NCI-H510A treated with DMSO at 0.1 percent for 48 hours (cell line): Measurements from ENCODE around the gene ARHGAP22.

Experiments used
- DNase-seq: peaks from one replicate; lab custom pipeline; 2025; lab: John Stamatoyannopoulos, UW

The ARHGAP22 gene

DNA sequence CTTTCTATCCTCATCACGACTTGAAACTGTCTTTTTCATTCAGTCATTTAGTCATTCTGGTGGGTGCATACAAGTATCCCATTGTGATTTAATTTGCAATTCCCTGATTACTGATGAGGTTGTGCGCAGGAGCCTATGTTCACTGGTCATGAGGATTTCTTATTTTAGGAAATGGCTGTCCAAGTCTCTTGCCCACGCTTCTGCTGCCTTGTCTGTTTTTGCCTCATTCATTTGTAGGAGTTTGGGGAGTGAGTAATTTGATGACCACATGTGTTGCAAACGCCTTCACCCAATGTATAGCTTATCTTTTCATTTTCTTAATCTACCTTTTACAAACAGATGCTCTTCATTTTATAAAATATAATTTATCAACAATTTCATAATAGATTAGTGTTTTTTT lies 127.3 kb downstream of the ARHGAP22 start:
- no peak for DNase-seq

DNA sequence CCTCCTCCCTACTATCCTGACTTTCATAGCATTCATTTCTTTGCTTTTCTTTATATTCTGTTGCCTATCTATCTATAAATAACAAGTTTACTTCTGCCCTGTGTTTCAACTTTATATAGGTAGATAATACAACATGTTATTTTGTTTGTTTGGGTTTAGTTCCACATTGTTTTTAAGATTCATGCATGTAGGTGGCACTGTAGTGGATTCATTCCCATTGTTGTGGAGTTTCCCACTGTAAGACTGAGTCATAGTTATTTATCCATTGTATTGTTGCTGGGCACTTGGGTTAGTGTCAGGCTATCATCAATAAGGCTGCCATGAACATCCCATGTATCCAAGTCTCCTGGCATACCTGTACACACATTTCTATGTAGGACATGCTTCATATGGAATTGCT lies 127.7 kb downstream of the ARHGAP22 start:
- DNase-seq: no peak

DNA sequence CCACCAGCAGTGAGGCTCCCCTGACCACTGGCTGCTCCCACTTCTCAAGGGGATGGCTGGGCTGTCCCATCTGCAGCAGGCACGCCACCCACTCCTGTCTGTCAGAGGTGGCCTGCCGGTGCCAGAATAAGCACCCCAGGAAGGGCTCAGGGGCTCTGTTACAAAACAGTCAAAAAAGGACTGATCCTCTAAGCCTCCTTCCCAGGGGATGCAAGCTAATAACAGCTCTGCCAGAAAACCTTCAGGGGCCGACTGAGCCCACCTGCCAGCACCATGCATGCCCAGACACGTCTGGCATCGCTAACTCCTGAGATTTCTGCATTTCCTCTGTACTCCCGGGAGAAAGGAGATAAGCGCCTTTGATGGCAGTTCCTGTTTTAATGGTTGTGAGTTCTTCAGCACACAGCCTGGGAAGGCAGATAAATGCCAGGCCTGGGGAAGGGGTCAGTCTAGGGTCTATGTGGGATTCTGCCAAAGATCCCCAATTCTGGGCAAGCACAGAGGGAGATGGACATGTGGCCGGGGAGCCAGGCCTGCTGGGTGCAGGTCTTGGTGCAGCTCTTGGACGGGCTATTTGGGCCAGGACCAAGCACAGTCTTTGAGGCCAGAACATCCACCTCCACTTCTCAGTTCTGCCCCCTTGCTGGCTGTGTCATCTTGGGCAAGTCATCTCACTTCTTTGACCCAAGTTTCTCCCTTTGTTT lies 128.4 kb downstream of the ARHGAP22 start:
- DNase-seq: no peak

DNA sequence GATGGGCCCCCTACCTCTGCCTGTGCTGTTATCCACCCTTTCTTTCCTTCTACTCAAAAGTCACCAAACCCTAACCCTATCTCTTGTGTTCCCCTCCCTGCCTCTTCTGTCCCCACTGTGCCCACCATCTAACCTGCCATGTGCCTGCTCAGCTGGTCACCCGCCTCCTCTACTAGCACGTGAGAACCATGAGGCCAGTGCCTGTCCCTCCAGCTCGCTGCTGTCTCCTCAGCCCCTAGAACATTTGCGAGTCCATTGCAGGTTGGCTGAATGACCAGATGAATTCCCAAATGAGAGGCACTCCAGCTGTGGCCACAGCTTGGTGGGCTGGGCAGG lies 129.0 kb downstream of the ARHGAP22 start:
- no peak for DNase-seq

DNA sequence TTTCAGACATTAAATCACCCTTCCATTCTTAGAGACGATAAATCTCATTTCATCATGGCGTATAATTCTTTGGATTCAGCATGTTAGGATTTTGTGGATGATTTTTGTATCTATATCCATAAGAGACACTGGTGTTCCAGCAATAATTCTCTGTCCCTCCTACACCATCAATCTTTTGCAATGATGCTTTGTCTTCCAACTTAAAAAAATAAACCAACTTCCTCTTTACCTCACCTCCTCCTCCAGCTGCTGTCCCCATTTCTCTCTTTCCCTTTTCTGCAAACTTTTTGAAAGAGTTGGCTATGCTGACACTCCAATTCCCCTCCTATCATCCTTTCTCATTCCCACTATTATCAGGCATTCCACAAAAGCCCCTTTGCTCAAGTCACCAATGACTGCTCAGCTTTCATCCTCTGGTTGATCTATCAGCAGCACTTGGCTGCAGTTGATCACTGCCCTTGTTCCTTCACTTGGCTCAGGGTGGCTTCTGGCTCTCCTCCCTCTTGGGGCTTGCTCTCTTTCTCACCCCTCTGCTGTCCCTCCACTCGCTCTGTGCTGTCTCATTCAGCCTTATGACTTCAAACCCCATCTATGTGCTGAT lies 130.0 kb downstream of the ARHGAP22 start:
- DNase-seq: no peak

DNA sequence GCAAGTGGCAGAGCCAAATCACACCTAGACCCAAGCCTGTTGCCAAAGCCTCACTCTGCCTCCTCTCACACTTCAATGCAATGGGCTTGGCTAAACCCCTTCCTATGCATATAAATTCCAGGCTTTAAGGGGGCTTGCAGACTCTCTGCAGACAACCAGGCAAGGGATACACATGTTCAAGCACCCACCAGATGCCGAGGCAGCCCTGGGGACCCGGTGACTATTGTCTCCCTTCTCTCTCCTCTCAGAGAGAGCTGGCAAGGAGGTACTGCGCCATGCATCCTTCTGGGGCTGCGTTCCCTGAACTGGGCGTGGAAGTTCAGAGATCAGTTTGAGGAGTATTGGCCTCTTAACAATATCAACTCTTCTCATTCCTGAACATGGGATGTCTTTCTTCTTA lies 131.2 kb downstream of the ARHGAP22 start:
- DNase-seq: no peak

DNA sequence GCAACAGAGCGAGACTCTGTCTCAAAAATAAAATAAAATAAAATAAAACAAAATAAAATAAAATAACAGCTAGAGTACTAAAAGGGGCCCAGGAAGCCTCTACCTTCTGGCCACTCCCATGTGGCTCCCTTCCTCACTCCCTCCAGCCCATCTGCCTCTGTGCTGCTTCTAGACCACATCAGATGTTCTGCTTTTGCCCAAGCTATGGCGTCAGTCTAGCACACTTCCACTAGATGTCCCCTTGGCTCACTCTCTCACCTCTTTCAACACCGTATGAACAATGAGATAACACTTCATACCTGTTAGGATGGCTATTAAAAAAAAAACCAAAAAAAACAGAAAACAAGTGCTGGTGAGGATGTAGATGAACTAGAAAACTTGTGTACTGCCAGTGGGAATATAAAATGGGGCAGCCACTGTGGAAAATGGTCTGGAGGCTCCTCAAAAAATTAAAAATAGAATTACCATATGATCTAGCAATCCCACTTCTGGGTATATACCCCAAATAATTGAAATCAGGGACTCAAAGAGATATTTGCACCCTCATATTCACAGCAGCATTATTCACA lies 132.3 kb downstream of the ARHGAP22 start:
- no peak for DNase-seq

DNA sequence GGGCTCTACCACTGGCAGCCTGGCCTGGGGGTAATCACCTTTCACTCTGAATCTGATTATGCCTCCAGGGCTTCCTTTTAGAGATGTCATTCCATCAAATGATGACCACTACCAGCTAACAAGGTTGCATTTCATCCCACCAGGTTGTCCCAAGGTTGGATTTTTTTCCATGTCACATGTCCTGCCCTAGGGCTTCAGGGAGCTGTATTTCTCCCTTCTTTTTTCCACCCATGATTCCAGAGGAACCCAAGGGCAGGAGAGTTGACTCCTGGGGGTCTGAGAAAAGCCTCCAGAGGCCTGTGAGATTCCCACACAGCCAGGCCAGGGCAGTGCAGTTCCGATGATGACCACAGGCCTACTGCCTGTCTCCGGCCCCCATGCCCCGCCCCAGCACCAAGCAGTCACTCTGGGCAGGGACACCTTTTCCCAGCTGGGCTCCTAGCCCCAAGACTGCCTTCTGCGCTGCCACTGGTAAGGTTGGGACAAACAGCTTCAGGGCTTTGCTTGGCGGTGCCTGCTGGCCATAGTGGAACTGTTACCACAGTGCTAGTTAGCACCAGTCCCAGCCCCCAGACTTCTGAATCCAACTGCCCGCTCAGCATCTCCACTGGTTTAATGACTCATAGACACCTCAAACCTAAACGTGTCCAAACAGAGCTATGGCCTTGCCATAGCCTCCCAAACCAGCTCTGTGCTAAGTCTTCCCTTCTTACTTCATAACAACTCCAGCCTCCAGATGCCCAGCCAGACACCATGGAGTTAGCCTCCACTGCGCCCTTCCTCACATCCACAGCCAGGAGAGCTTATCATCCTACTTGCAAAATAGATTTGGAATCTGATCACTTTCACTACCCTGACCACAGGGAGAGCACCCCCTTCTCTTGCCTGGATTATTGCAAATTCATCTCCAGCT lies 133.7 kb downstream of the ARHGAP22 start:
- DNase-seq: no peak

DNA sequence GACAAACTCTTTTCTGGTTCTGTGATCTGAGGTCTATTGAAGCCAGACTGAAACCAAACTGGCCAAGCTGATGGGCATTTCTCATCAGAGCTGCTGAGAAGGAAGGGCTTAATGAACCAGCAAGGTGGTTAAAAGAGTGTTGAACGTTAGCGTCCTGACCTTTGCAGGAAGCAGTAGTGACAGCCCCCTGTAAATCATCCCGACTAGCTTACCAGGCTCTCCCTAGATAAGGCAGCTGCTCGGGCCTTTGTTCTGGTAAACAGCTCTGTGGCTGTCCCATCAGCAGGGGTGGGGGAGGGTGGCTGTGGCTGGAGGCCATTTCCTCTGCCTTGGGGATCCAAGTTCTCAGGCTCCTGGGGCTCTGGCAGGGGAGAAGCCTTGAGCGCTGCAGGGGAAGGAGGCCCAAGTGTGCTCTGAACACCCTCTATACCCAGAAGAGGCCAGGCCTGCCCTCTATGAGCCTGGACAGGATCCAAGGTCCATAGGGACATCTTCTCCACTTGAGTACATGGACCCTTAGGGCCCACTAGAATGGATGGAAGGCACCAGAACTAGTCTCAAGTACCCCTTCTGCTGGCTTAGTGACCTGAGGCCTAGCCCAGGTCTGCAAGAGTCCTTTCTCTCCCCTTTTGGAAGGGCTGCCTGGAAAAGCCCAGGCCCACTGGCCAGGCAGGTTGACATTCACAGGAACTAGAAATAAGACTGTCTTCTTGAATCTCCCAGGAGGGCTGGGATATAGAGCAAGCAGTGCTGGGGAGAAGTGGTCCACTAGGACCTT lies 134.6 kb downstream of the ARHGAP22 start:
- DNase-seq: no peak

DNA sequence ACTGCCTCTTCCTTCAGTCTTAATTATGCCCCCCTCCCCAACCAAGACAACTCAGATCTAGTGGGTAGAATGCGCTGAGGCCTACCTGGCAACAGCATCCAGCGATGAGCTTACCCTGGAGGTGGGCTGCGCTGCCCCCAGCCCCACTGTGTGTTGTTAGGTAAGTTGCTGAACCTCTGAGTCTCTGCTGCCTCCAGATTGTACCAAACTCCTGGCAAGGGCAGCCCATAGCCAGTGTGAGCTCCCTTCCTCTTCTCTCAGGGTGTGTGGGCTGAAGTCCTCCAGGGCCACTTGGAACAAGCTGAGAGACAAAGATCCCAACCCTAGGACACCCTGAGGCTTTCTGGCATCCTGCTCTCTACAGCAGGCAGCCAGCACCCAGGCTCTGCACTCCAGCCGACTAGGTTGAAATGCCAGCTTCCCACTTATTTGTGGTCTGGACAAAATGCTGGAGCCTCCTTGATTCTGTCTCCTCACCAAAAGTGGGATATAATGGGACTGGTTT lies 135.3 kb downstream of the ARHGAP22 start:
- DNase-seq: no peak

DNA sequence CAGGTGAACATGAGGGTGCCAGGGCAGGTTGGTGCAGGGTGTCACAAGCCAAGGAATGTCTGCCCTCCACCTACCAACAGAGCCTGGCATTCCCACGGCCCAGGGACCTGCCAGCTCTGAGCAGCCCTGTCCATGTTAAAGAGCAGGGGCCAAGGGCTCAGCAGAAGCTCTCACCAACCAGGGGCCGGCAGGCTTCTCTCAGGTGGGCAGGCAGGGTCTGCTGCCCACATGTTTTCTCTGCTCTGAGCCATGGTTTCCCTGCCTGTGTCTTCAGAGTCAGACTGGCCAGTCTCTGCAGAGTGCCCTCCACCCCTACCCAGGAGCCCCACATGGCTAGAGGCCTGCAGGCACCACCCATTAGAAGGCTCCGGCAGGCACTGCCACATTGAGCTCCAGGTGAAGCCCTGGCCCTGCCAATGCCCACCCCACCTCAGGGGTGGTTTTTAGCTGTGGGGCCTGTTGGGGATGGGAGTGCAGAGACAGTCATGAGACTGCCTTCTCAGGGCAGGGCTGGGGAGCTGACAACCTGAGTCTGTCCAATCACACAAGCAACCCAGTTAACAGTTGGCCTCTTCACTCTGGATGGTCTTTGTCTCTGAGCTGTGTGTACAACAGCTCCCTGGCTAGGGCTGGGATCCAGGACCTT lies 135.9 kb downstream of the ARHGAP22 start:
- DNase-seq: no peak

DNA sequence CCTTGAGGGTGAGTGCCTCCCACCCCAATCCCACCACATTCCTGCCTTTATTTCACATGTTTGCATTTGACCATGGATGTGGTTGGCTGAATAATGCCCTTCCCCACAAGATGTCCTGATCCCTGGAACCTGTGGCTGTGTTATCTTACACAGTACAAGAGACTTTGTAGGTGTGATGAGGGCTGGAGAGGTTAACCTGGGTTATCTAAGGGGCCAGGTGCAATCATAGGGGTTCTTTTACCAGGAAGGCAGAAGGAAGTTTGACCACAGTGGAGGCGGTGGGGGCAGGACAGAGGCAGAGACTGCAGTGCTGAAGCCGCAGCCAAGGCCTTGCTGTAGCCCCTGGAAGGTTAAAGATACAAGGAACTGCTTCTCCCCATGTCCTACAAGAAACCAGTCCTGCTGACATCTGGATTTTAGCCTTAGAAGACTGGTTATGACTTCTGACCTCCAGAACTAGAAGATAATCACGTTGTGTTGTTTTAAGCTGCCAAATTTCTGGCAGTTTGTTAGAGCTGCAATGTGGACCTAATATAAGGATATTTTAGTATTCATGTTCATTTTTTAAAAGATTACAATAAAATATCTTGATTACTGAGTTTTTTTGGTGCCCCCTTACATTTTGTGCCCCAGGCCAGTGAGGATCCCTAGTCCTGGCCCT lies 136.6 kb downstream of the ARHGAP22 start:
- DNase-seq: no peak

DNA sequence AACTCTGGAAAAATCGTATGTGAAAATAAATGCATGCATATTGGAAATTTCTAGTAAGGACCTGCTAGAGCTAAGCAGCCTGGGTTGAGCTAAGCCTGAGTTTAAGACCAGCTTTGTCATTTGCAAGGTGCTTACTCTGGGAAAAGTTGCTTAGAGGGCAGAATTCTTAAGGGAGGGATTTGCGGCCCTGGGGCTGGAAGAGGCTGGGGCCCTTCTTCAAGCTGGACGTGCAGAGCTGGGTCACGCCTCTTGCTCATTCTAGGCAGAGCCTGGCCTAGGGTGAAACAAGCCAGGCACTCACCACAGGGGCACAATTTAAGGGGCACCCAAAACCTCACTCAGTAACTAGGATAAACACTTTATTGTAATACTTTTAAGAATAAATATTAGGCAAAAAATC lies 137.2 kb downstream of the ARHGAP22 start:
- DNase-seq: no peak

DNA sequence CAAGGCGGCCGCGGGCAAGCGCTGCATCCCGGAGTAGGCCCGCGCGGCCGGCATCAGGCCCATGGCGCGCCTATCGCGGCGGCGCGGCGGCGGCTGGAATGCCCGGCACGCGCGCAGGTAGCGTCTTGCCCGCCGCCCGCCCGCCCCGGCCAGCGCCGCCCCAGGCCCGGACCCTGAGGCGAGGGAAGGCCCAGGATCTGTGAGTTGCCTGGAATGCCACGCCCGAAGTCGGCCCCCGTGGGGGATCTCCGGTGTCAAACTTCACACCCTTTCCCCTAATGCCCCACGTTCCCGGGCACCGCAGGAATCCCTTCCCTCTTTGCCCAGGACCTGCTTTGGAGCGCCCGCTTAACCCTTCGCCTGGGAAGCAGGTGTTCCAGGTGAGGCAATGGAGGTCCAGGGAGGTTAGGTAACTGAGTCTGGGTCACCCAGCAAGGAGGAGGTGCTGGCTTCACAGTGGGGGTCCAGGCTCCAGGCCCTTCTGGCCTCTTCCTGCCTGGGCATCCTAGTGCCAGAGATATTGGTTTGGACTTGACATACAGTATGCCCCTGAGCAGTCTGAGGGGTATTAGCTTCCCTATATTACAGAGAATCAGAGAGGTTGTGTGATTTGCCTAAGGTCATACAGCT lies 138.1 kb downstream of the ARHGAP22 start:
- DNase-seq: no peak

DNA sequence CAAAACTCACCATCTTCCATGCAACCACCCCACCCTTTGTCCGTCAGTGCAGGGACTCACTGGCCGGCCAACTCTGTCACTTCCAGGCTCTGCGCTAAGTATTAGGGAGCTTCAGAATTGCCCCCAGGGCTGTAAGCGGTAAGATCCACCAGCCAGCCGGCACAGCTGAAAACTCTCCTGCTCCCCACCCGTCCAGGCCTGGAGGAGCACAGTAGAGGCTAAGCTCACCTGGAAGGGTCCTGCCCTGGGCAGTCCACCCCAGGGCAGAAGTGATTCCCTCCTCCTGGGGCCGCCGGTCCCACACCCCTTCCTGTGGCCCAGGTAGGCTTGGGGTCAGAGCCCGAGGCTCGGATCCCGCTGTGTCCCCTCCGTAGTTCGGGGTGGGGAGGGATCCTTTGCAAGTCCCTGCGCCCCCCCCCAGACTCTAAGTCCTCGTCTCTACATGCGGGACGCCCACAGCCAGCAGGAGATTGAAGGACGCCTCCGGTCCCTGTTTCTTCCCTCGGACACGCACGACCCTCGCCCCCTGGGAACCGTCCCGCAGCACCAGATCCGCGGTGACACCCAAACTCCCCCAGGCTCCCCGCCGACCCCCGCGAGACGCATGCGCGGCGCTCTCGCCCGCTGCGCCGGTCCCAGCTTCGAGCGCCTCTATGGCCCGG lies 138.9 kb downstream of the ARHGAP22 start:
- no peak for DNase-seq

DNA sequence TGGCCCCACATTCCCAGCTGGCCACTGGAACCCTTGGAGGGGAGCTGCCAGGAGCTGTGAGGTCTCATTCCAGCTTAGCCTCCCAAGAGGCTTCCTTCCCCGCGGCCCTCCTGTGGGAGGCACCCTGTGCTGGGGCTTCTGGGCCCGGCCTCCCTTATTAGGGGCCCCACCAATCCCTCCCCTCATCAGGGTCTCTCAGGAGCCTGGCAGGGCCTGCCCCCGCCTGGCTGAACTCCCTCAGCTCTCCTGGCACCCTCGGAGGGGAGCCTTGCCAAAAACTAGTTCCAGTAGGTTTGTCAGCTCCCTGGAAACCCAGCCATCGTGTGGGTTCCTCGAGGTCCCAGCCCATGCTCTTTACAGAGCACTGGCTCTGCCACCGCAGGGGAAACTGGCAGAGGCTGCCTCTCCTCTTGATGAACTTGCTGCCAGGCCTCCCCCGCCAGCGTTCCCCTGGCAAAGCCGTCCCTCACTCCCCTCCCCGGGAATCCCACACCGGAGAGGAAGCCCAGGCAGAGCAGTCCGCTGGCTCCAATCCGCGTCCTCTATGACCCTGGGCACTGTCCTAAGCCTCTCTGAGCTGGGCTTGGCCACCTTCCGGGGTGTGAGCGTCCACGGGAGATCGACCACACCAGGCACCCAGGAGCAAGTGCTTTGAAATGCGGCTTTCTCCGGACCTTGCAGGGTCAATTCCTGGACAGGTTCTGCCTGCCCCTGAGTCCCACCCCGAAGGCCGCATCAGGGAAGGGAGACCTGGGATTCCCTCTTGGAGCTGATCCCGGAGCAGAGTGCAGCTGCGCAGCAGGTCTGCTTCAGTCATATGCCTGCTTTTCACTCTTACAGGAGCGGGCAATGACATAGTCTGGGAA lies 139.8 kb downstream of the ARHGAP22 start:
- DNase-seq: no peak

DNA sequence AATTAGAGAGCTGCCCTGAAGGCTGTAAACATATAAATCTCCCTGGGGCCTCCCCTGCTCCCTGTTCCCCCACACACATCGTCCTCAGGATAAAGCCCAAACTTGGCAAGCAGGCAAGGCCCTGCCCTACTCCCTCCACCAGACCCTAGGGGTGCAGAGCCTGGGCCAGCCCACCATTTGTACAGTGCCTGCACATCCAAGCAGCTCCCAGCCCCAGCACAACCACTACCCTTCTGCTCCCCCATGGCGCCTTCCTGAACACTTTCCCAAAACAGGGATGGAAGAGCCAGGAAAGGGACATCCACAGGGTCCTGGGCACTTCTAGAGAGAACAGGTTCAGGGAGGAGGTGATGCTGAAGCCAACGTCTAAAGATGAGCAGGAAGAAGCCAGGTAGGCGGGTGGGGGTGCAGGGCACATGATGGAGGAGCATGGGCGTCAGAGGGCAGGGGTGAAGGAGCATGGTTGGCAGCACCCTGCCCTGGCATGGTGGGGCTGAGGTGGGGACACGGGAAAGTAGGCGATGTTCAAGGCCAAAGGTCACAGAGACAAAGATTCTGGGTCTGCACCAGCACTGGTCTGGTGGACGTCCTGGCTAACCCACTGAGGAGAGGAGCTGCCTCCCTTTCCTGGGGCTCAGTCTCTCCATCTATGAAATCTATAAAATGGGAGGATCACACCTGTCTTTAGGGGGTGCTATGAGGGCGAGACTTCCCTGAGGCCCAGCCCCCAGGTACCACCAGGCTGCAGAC lies 140.6 kb downstream of the ARHGAP22 start:
- DNase-seq: no peak
